GM12878 (cell line): Measurements from ENCODE around the gene CCNYL1. TPM values are rescaled to one million over a fixed set of nuclear protein-coding genes. Genes with fewer than 3 reads are reported as not detected.
A peak's percentile ranks its signal among the peaks of the same experiment; 100 is the strongest.

Source experiments
- ATAC-seq: fragments of 200-7000 bp; cut with Tn5 transposase; 3 replicates; pipeline ENCODE4 v1.9.1; 2020; ENCODE audit warnings: mild to moderate bottlenecking, moderate library complexity
- BruUV-seq: library from RNA; stranded (reverse); fragments of 400-500 nt; replicated peaks from 2 replicates; lab custom pipeline; 2021; lab: Mats Ljungman, UMichigan
- CTCF ChIA-PET: fragments of 300-600 bp; sonication (Branson Sonifier 250); formaldehyde crosslinking; extraction: SDS; loops from one replicate; lab custom pipeline; 2021; ENCODE audit warnings: inconsistent platforms; lab: Yijun Ruan, JAX
- POLR2A ChIA-PET: fragments of 350-600 bp; formaldehyde crosslinking; extraction: SDS; loops from one replicate; lab custom pipeline; 2021; ENCODE audit warnings: inconsistent platforms; lab: Charles Lee
- RAD21 ChIA-PET: fragments of 300-600 bp; sonication (Branson Sonifier 250); formaldehyde crosslinking; loops from one replicate; lab custom pipeline; 2023; ENCODE audit warnings: antibody characterized with exemption; ENCODE audit not compliant: unreplicated experiment; lab: Charles Lee
- SMC1A ChIA-PET: fragments of 300-600 bp; sonication (Branson Sonifier 250); formaldehyde crosslinking; loops from one replicate; lab custom pipeline; 2023; ENCODE audit not compliant: unreplicated experiment, uncharacterized antibody; lab: Charles Lee
- DNase-seq: peaks from one replicate; pipeline ENCODE4 v3.0.0-alpha.2; 2011; ENCODE audit warnings: low read depth, low spot score
- FAIRE-seq: peaks from 3 replicates; lab custom pipeline; 2011; peaks lifted over from hg19 to GRCh38; lab: Jason Lieb, UNC
- H2AFZ ChIP-seq: 2 replicates; pipeline ENCODE4 v1.6.0; 2011; ENCODE audit warnings: low read depth, low read length, control low read depth; ENCODE audit not compliant: control insufficient read depth
- H3K27ac ChIP-seq: 2 replicates; pipeline ENCODE4 v1.5.1; 2011; ENCODE audit warnings: control low read depth; ENCODE audit not compliant: control insufficient read depth, insufficient read depth
- H3K27me3 ChIP-seq, 2 experiments: replicated peaks in 1 of 2; 2 replicates each; pipeline versions ENCODE4 v1.6.0 to v1.6.1; 2011; ENCODE audit warnings: low read length in 1 of 2; ENCODE audit not compliant: control insufficient read depth in 2 of 2, insufficient read depth in 2 of 2
- H3K36me3 ChIP-seq, 2 experiments: 2 replicates each; pipeline ENCODE4 v1.5.1; 2011; ENCODE audit warnings: low read length in 1 of 2; ENCODE audit not compliant: control insufficient read depth in 2 of 2, insufficient read depth in 2 of 2
- H3K4me1 ChIP-seq: 2 replicates; pipeline ENCODE4 v1.6.1; 2011; ENCODE audit warnings: mild to moderate bottlenecking, low read length, moderate library complexity, mixed read lengths; ENCODE audit not compliant: control insufficient read depth, insufficient read depth
- H3K4me2 ChIP-seq: 2 replicates; pipeline ENCODE4 v1.6.0; 2011; ENCODE audit warnings: control low read depth; ENCODE audit not compliant: control insufficient read depth, insufficient read depth
- H3K4me3 ChIP-seq: fragments of 200-600 bp; sonication (generic); 2 replicates; pipeline ENCODE4 v1.5.1; 2016
- H3K79me2 ChIP-seq: 2 replicates; pipeline ENCODE4 v1.6.0; 2011; ENCODE audit warnings: low read length; ENCODE audit not compliant: control insufficient read depth, insufficient read depth
- H3K9ac ChIP-seq: 2 replicates; pipeline ENCODE4 v1.8.0; 2011; ENCODE audit warnings: low read length, control low read depth, mixed read lengths; ENCODE audit not compliant: control insufficient read depth, insufficient read depth
- H3K9me3 ChIP-seq: replicated peaks from 3 replicates; pipeline ENCODE4 v1.5.1; 2011; ENCODE audit warnings: mild to moderate bottlenecking, low read length; ENCODE audit not compliant: control insufficient read depth, insufficient read depth
- H4K20me1 ChIP-seq: 2 replicates; pipeline ENCODE4 v1.6.0; 2011; ENCODE audit not compliant: control insufficient read depth, insufficient read depth
- EED ChIP-seq: sonication (generic); IDR thresholded peaks from 2 replicates; pipeline ENCODE4 v1.6.1; 2016; ENCODE audit warnings: antibody characterized with exemption, low read depth
- HDAC2 ChIP-seq: fragments of 200-600 bp; sonication (generic); IDR thresholded peaks from 2 replicates; pipeline ENCODE4 v1.6.1; 2017
- MLLT1 ChIP-seq: fragments of 450-650 bp; IDR thresholded peaks from 2 replicates; pipeline ENCODE4 v1.6.1; 2016; ENCODE audit warnings: mild to moderate bottlenecking
- NRF1 ChIP-seq: conservative IDR thresholded peaks from 2 replicates; pipeline ENCODE4 v1.6.1; 2011; ENCODE audit warnings: mild to moderate bottlenecking, low read depth, low read length, improper control_type of control experiment
- YY1 ChIP-seq: IDR thresholded peaks from 2 replicates; pipeline ENCODE4 v1.6.1; 2011; ENCODE audit warnings: low read depth, mild to moderate bottlenecking, low read length
- WGBS: methylation state at CpG from one replicate; pipeline ENCODE4 v1.1.6; 2016; ENCODE audit warnings: low lambda C conversion rate; ENCODE audit not compliant: insufficient replicate concordance, insufficient coverage; ENCODE audit errors: missing lambda C conversion rate; 5-methylcytosine and 5-hydroxymethylcytosine counted together
- in situ Hi-C: fragments of 300-500 bp; cut with MboI; formaldehyde crosslinking; loops from 9 replicates; pipeline ENCODE4 v1.14.3; 2018; ENCODE audit warnings: mixed read lengths
- intact Hi-C: fragments of 100-400 bp; cut with micrococcal nuclease; formaldehyde crosslinking; loops from one replicate; pipeline ENCODE4 v1.14.2; 2022; ENCODE audit not compliant: unreplicated experiment
- polyA plus RNA-seq, 11 experiments: library from polyadenylated mRNA; depleted of rRNA in 4 of 11; unstranded in 6 of 11; stranded (reverse) in 5 of 11; fragments of >200 nt; fragmentation: Nextera tagmentation in 4 of 11; fragmentation: Illumina TruSeq in 1 of 11; extraction: Ambion mirVana in 4 of 11; extraction: Trizol in 1 of 11; gene quantifications; 1 replicate in 1 of 11; 2 replicates in 10 of 11; pipeline versions ENCODE4 v1.2.1 to v1.2.3, GENCODE V29; 2011 to 2016; ENCODE audit warnings: inconsistent platforms in 2 of 11, missing spikeins in 2 of 11, low read depth in 1 of 11
- total RNA-seq, 4 experiments: library from RNA; depleted of rRNA in 3 of 4; stranded (reverse); fragments of >200 nt in 3 of 4; fragmentation: Illumina TruSeq in 1 of 4; extraction: Trizol in 1 of 4; gene quantifications; 2 replicates each; pipeline versions ENCODE4 v1.2.1 to v1.2.3, GENCODE V29; 2013 to 2021
- TF ChIP-seq, protein P1 (sequence below): IDR thresholded peaks from 2 replicates; pipeline ENCODE4 v1.6.1; 2012; ENCODE audit warnings: low read length, inconsistent platforms

Gene CCNYL1
- total and polyA plus RNA-seq, 10 of the 15 experiments (the other 5 are each of a cell fraction or from before 2014, with no cell fraction given) = 1.8 to 12.3 (median 5.9) TPM

DNA sequence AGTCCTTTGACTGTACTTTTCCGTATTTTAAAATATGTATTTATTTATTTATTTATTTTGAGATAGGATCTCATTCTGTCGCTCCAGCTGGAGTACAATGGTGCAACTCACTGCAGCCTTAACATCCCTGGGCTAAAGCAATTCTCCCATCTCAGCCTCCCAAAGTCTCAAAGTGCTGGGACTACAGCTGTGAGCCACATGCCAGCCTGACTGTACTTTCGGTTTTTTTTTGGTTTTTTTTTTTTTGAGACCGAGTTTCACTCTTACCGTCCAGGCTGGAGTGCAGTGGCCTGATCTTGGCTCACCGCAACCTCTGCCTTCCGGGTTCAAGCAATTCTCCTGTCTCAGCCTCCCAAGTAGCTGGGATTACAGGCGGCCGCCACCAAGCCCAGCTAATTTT is 28.9 kb upstream of the CCNYL1 start:
- ChIA-PET POLR2A (no interaction called here), CTCF (interaction anchor here (0.9 to 3.5 kb wide), 2 partner anchors 10 to 63 kb away, joined by 6 to 22 read pairs; no protein-coding TSS in a partner anchor), RAD21 (interaction anchor here (1.2 kb wide), 1 partner anchor 18 kb away, joined by 4 read pairs; no protein-coding TSS in a partner anchor), SMC1A (interaction anchor here (0.6 kb wide), 1 partner anchor 158 kb away, joined by 3 read pairs; no protein-coding TSS in a partner anchor)
- no peak for DNase-seq
- Histone ChIP-seq H3K9me3 (no peaks in the 10 kb centered on the region), H3K27ac (no peak overlapping the region), H3K79me2 (no peaks in the 10 kb centered on the region), H3K36me3 (no peaks in the 10 kb centered on the region), H3K4me2 (no peak overlapping the region), H3K4me1 (no peaks in the 10 kb centered on the region), H3K9ac (no peak overlapping the region), H3K27me3 (no peaks in the 10 kb centered on the region), H2AFZ (no peak overlapping the region), H4K20me1 (no peaks in the 10 kb centered on the region), H3K4me3 (no peak overlapping the region)
- WGBS = 75% methylated on average over 9 of the region's 9 CpGs
- BruUV-seq = no TSS peak
- FAIRE-seq = no peak
- in situ Hi-C loops (no loop called here), intact Hi-C loops (no loop called here)
- peak; percentile 65 for ATAC-seq
- TF ChIP-seq EED (no peak), HDAC2 (no peak), MLLT1 (no peak), YY1 (no peak), NRF1 (no peak)
- TF ChIP-seq, protein P1, sequence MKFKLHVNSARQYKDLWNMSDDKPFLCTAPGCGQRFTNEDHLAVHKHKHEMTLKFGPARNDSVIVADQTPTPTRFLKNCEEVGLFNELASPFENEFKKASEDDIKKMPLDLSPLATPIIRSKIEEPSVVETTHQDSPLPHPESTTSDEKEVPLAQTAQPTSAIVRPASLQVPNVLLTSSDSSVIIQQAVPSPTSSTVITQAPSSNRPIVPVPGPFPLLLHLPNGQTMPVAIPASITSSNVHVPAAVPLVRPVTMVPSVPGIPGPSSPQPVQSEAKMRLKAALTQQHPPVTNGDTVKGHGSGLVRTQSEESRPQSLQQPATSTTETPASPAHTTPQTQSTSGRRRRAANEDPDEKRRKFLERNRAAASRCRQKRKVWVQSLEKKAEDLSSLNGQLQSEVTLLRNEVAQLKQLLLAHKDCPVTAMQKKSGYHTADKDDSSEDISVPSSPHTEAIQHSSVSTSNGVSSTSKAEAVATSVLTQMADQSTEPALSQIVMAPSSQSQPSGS = no peak
